PC-9 (cell line): ENCODE data around the gene RFC4. TPM values are rescaled to one million over a fixed set of nuclear protein-coding genes. Genes with fewer than 3 reads are reported as not detected.

Experiments
- BruUV-seq: library from RNA; stranded (reverse); fragments of 400-500 nt; replicated peaks from 2 replicates; lab custom pipeline; 2021; lab: Mats Ljungman, UMichigan
- CTCF ChIA-PET: fragments of 300-600 bp; sonication (Branson Sonifier 250); formaldehyde crosslinking; loops from one replicate; lab custom pipeline; 2022; ENCODE audit warnings: antibody characterized with exemption; lab: Charles Lee
- POLR2A ChIA-PET: fragments of 300-600 bp; sonication (Branson Sonifier 250); formaldehyde crosslinking; loops from one replicate; lab custom pipeline; 2022; ENCODE audit warnings: antibody characterized with exemption; ENCODE audit not compliant: unreplicated experiment; lab: Charles Lee
- DNase-seq, 2 experiments: peaks; one replicate each; pipeline versions ENCODE4 v3.0.0 to v3.0.0-alpha.2; 2015 to 2022; ENCODE audit warnings: mixed read lengths in 1 of 2
- H2AFZ ChIP-seq: fragments of 200-600 bp; sonication (generic); 2 replicates; pipeline ENCODE4 v1.8.1; 2017; ENCODE audit warnings: antibody characterized with exemption
- H3F3A ChIP-seq: fragments of 200-600 bp; sonication (generic); 2 replicates; pipeline ENCODE4 v1.8.1; 2017; ENCODE audit warnings: antibody characterized with exemption, mild to moderate bottlenecking, low read depth; ENCODE audit not compliant: insufficient read depth
- H3K27ac ChIP-seq: fragments of 200-600 bp; sonication (generic); 2 replicates; pipeline ENCODE4 v1.6.1; 2016; ENCODE audit warnings: mixed run types
- H3K27me3 ChIP-seq: fragments of 200-600 bp; sonication (generic); 2 replicates; pipeline ENCODE4 v1.6.1; 2016; ENCODE audit warnings: low read depth, mixed run types; ENCODE audit not compliant: insufficient read depth
- H3K36me3 ChIP-seq: fragments of 200-600 bp; sonication (generic); 2 replicates; pipeline ENCODE4 v1.6.1; 2016; ENCODE audit warnings: low read depth, mixed run types
- H3K4me1 ChIP-seq: fragments of 200-600 bp; sonication (generic); replicated peaks from 2 replicates; pipeline ENCODE4 v1.6.1; 2016; ENCODE audit warnings: mixed run types; ENCODE audit not compliant: insufficient read depth
- H3K4me2 ChIP-seq: fragments of 200-600 bp; sonication (generic); 2 replicates; pipeline ENCODE4 v1.6.1; 2017; ENCODE audit warnings: mixed run types
- H3K4me3 ChIP-seq: fragments of 200-600 bp; sonication (generic); 2 replicates; pipeline ENCODE4 v1.6.1; 2016; ENCODE audit warnings: mixed run types
- H3K79me2 ChIP-seq: fragments of 200-600 bp; sonication (generic); 2 replicates; pipeline ENCODE4 v1.6.1; 2017; ENCODE audit warnings: low read depth, mixed run types
- H3K9me2 ChIP-seq: fragments of 200-600 bp; sonication (generic); 2 replicates; pipeline ENCODE4 v1.8.1; 2017; ENCODE audit warnings: mild to moderate bottlenecking; ENCODE audit not compliant: insufficient read depth
- H3K9me3 ChIP-seq: fragments of 200-600 bp; sonication (generic); 2 replicates; pipeline ENCODE4 v1.8.1; 2016; ENCODE audit warnings: low read depth; ENCODE audit not compliant: insufficient read depth
- H4K20me1 ChIP-seq: fragments of 200-600 bp; sonication (generic); 2 replicates; pipeline ENCODE4 v1.8.1; 2017; ENCODE audit not compliant: insufficient read depth
- CTCF ChIP-seq: fragments of 200-600 bp; sonication (generic); conservative IDR thresholded peaks from 2 replicates; pipeline ENCODE4 v1.6.1; 2017; ENCODE audit warnings: mixed run types, antibody characterized with exemption, mild to moderate bottlenecking, moderate library complexity
- EZH2 ChIP-seq: fragments of 200-600 bp; sonication (generic); IDR thresholded peaks from 2 replicates; pipeline ENCODE4 v1.8.0; 2017; ENCODE audit warnings: antibody characterized with exemption, low read depth
- intact Hi-C: fragments of 100-400 bp; cut with micrococcal nuclease; formaldehyde crosslinking; loops from one replicate; pipeline ENCODE4 v1.10.0; 2022; ENCODE audit not compliant: unreplicated experiment
- total RNA-seq: library from RNA; stranded (reverse); gene quantifications from 2 replicates; pipeline ENCODE4 v1.2.3, GENCODE V29; 2021

RFC4 gene
- total RNA-seq, 1 experiment from 2014 or later = 94.5 TPM

- peak overlapping the region; percentile 93; the same call in 1 of the 2 replicates for H3K4me2 ChIP-seq
- ChIA-PET CTCF (no interaction called here), POLR2A (interaction anchor here (0.6 kb wide), 2 partner anchors 22 to 34 kb away, joined by 4 to 7 read pairs; no protein-coding TSS in a partner anchor)
- H3K4me1 ChIP-seq = peaks cover 22% of the 10 kb centered on the region
- intact Hi-C loops = no loop called here
- peaks cover 68% of the 10 kb centered on the region for H4K20me1 ChIP-seq
- no peak for TF ChIP-seq EZH2
- no peak for TF ChIP-seq CTCF
- no peak for DNase-seq
- H3K9me3 ChIP-seq = no peaks in the 10 kb centered on the region
- H3K9me2 ChIP-seq = no peaks in the 10 kb centered on the region
- no peak overlapping the region for H2AFZ ChIP-seq
- H3K79me2 ChIP-seq = peaks cover 52% of the 10 kb centered on the region
- H3K27ac ChIP-seq = peak overlapping the region; percentile 93
- H3F3A ChIP-seq = peaks cover 97% of the 10 kb centered on the region
- BruUV-seq = no TSS peak
- no peaks in the 10 kb centered on the region for H3K27me3 ChIP-seq
- no peak overlapping the region for H3K4me3 ChIP-seq
- peaks cover 63% of the 10 kb centered on the region for H3K36me3 ChIP-seq
Measured at GRCh38 chr3:186788482-186789370, 17.6 kb downstream of the RFC4 start.

GRCh38 chr3:186787642-186788481 lies 18.4 kb downstream of the RFC4 start:
- Histone ChIP-seq H3K4me1 (peaks cover 22% of the 10 kb centered on the region), H3K9me2 (no peaks in the 10 kb centered on the region), H3K4me2 (peak overlapping the region; percentile 93), H3K4me3 (no peak overlapping the region), H3K27ac (peak overlapping the region; percentile 93), H3K79me2 (peaks cover 57% of the 10 kb centered on the region), H3K36me3 (peaks cover 65% of the 10 kb centered on the region), H3F3A (peaks cover 95% of the 10 kb centered on the region), H3K9me3 (no peaks in the 10 kb centered on the region), H4K20me1 (peaks cover 68% of the 10 kb centered on the region), H3K27me3 (no peaks in the 10 kb centered on the region), H2AFZ (no peak overlapping the region)
- POLR2A ChIA-PET = interaction anchor here (0.6 kb wide), 1 partner anchor 33 kb away, joined by 7 read pairs; no protein-coding TSS in a partner anchor
- no peak for TF ChIP-seq CTCF
- TF ChIP-seq EZH2 = no peak
- DNase-seq = no peak
- CTCF ChIA-PET = no interaction called here
- BruUV-seq = no TSS peak
- intact Hi-C loops = no loop called here

- no TSS peak for BruUV-seq
- DNase-seq = no peak
- Histone ChIP-seq H3K4me3 (peak overlapping the region; percentile 92; the same call in 1 of the 2 replicates), H3K79me2 (peaks cover 58% of the 10 kb centered on the region), H3K27ac (peak overlapping the region; percentile 93), H2AFZ (no peak overlapping the region), H3K9me2 (no peaks in the 10 kb centered on the region), H4K20me1 (peaks cover 68% of the 10 kb centered on the region), H3K27me3 (no peaks in the 10 kb centered on the region), H3F3A (peaks cover 92% of the 10 kb centered on the region), H3K36me3 (peaks cover 65% of the 10 kb centered on the region), H3K9me3 (no peaks in the 10 kb centered on the region), H3K4me1 (peaks cover 25% of the 10 kb centered on the region), H3K4me2 (peak overlapping the region; percentile 93)
- intact Hi-C loops = no loop called here
- no peak for TF ChIP-seq EZH2
- no peak for TF ChIP-seq CTCF
- POLR2A ChIA-PET = no interaction called here
- CTCF ChIA-PET = no interaction called here
Measured at GRCh38 chr3:186786922-186787321, 19.4 kb downstream of the RFC4 start.
